ENCODE measurements around the gene TMEM116. TPM values are rescaled to one million over a fixed set of nuclear protein-coding genes. Genes with fewer than 3 reads are reported as not detected.
"Not testable (repeated sequence)": the region's sequence is repeated elsewhere in the genome, so short reads cannot be mapped to it uniquely, and the experiment has no call there.

TMEM116 gene
- polyA plus RNA-seq, 3 donors, result 25.2 to 37.1 (median 32.0) TPM

GRCh38 chr12:111991946-111992345 is 21.0 kb downstream of the TMEM116 start:
- DNase-seq (ENCODE audit: extremely low read depth in 1 of 11, low read depth in 9 of 11, low spot score in 4 of 11), result no peak

GRCh38 chr12:111991535-111991934 is 21.4 kb downstream of the TMEM116 start:
- no peak for DNase-seq (ENCODE audit: extremely low read depth in 1 of 11, low read depth in 9 of 11, low spot score in 4 of 11)

GRCh38 chr12:111984820-111985219 is 28.1 kb downstream of the TMEM116 start:
- DNase-seq (ENCODE audit: extremely low read depth in 1 of 11, low read depth in 9 of 11, low spot score in 4 of 11), result no peak

- no peak for DNase-seq (ENCODE audit: extremely low read depth in 1 of 11, low read depth in 9 of 11, low spot score in 4 of 11)
Observed at GRCh38 chr12:111981987-111982386, 31.0 kb downstream of the TMEM116 start.

- no peak for DNase-seq (ENCODE audit: extremely low read depth in 1 of 11, low read depth in 9 of 11, low spot score in 4 of 11)
Observed at GRCh38 chr12:111980598-111980997, 32.4 kb downstream of the TMEM116 start.

GRCh38 chr12:111978545-111978944 is 34.4 kb downstream of the TMEM116 start:
- no peak for DNase-seq (ENCODE audit: extremely low read depth in 1 of 11, low read depth in 9 of 11, low spot score in 4 of 11)

- DNase-seq (ENCODE audit: extremely low read depth in 1 of 11, low read depth in 9 of 11, low spot score in 4 of 11), result no peak
Observed at GRCh38 chr12:111976860-111977259, 36.1 kb downstream of the TMEM116 start.

GRCh38 chr12:111976291-111976690 is 36.7 kb downstream of the TMEM116 start:
- no peak for DNase-seq (ENCODE audit: extremely low read depth in 1 of 11, low read depth in 9 of 11, low spot score in 4 of 11)

GRCh38 chr12:111975161-111975931 is 37.6 kb downstream of the TMEM116 start:
- no peak for DNase-seq (ENCODE audit: extremely low read depth in 1 of 11, low read depth in 9 of 11, low spot score in 4 of 11)

- DNase-seq (ENCODE audit: extremely low read depth in 1 of 11, low read depth in 9 of 11, low spot score in 4 of 11), result no peak
Observed at GRCh38 chr12:111971800-111972199, 41.2 kb downstream of the TMEM116 start.

GRCh38 chr12:111964935-111965334 is 48.0 kb downstream of the TMEM116 start:
- DNase-seq (ENCODE audit: extremely low read depth in 1 of 11, low read depth in 9 of 11, low spot score in 4 of 11), result no peak

- DNase-seq (ENCODE audit: extremely low read depth in 1 of 11, low read depth in 9 of 11, low spot score in 4 of 11), result not testable (repeated sequence)
Observed at GRCh38 chr12:111959518-111959917, 53.4 kb downstream of the TMEM116 start.

- not testable (repeated sequence) for DNase-seq (ENCODE audit: extremely low read depth in 1 of 11, low read depth in 9 of 11, low spot score in 4 of 11)
Observed at GRCh38 chr12:111957224-111957623, 55.7 kb downstream of the TMEM116 start.

- DNase-seq (ENCODE audit: extremely low read depth in 1 of 11, low read depth in 9 of 11, low spot score in 4 of 11), result no peak
Observed at GRCh38 chr12:111954969-111955368, 58.0 kb downstream of the TMEM116 start.

GRCh38 chr12:111953455-111953854 is 59.5 kb downstream of the TMEM116 start:
- no peak for DNase-seq (ENCODE audit: extremely low read depth in 1 of 11, low read depth in 9 of 11, low spot score in 4 of 11)

GRCh38 chr12:111952084-111952787 is 60.7 kb downstream of the TMEM116 start:
- not testable (repeated sequence) for DNase-seq (ENCODE audit: extremely low read depth in 1 of 11, low read depth in 9 of 11, low spot score in 4 of 11)

GRCh38 chr12:111950961-111951676 is 61.8 kb downstream of the TMEM116 start:
- not testable (repeated sequence) for DNase-seq (ENCODE audit: extremely low read depth in 1 of 11, low read depth in 9 of 11, low spot score in 4 of 11)

- DNase-seq (ENCODE audit: extremely low read depth in 1 of 11, low read depth in 9 of 11, low spot score in 4 of 11), result no peak
Observed at GRCh38 chr12:111943929-111944328, 69.0 kb downstream of the TMEM116 start.

GRCh38 chr12:111942557-111942956 is 70.4 kb downstream of the TMEM116 start:
- peak in 3 of 11 donors; percentile 1 to 15 (median 4) for DNase-seq (ENCODE audit: extremely low read depth in 1 of 11, low read depth in 9 of 11, low spot score in 4 of 11)

- no peak for DNase-seq (ENCODE audit: extremely low read depth in 1 of 11, low read depth in 9 of 11, low spot score in 4 of 11)
Observed at GRCh38 chr12:111937429-111937828, 75.5 kb downstream of the TMEM116 start.

Measured in renal cortex interstitium (tissue), 11 donors.